GM18508 (cell line): ENCODE results near the gene COPZ2.

ENCODE experiments used
- ATAC-seq: cut with Tn5 transposase; IDR thresholded peaks from one replicate; pipeline ENCODE4 v1.9.1; 2021; ENCODE audit warnings: moderate number of reproducible peaks; ENCODE audit not compliant: insufficient read depth, unreplicated experiment

The COPZ2 gene

DNA sequence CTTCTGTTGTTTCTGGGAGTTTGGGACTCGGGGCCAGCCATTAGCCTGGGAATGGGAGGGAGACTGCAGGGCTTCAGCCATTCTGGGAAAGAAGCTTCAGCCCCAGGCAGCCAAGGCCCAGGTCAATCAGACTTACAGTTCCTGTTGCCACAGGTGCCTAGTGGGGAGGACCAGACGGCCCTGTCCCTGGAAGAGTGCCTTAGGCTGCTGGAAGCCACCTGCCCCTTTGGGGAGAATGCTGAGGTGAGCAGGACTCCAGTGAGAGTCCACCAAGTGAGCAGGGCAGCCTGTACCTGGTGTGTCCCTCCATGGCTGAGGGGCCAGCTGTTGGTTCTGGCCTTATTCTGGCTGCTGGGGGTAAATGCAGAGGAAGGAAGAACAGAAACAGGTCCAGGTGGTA lies 19.3 kb upstream of the COPZ2 start:
- ATAC-seq: no peak

DNA sequence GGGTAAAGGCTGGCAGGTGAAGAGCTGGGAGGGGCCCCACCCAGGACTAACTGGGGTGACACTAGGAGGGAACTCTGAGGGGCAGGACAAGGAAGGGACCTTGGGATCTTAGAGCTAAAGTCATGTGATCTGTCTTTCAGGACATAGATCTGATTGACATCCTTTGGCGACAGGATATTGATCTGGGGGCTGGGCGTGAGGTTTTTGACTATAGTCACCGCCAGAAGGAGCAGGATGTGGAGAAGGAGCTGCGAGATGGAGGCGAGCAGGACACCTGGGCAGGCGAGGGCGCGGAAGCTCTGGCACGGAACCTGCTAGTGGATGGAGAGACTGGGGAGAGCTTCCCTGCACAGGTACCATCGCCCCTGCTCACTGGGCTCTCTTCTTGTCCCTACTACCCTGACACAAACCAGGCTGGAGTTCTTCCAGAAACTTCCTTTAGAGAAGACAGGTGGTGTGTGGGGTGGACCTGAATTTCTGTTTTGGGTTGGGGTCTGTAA lies 18.7 kb upstream of the COPZ2 start:
- no peak for ATAC-seq

DNA sequence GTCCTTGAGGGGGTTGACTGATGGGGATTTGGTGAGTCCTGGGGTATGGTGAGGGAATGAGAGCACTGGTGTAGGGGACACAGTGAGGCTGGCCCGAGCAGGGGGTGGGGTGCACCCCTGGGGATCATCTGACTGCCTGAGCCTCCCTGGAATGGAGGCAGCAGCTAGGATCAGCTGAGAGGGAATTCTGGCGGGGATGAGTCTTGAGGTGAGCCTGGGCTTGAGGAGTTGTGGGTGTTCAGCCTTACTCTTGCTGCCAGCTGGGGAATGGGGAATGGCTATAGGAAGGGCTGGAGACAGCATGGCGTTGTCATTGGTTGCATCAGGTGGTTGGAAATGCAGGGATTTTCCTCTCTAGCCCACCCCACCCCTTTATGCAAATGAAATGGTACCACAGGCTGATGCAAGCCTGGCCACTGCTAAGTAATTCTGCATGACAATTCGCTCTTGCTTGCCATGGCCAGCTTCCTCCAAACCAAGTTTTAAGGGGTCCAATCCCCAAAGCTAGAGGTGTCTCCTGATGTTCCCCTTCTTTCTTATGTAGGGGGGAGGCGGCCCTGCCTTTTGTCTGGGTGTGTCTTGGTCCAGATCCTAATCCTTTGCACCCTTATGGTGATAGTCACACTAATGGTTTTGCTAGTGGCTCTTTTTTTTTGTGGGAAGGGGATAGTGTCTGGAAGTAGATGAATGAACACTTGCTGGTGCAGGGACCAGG lies 18.1 kb upstream of the COPZ2 start:
- ATAC-seq: no peak

DNA sequence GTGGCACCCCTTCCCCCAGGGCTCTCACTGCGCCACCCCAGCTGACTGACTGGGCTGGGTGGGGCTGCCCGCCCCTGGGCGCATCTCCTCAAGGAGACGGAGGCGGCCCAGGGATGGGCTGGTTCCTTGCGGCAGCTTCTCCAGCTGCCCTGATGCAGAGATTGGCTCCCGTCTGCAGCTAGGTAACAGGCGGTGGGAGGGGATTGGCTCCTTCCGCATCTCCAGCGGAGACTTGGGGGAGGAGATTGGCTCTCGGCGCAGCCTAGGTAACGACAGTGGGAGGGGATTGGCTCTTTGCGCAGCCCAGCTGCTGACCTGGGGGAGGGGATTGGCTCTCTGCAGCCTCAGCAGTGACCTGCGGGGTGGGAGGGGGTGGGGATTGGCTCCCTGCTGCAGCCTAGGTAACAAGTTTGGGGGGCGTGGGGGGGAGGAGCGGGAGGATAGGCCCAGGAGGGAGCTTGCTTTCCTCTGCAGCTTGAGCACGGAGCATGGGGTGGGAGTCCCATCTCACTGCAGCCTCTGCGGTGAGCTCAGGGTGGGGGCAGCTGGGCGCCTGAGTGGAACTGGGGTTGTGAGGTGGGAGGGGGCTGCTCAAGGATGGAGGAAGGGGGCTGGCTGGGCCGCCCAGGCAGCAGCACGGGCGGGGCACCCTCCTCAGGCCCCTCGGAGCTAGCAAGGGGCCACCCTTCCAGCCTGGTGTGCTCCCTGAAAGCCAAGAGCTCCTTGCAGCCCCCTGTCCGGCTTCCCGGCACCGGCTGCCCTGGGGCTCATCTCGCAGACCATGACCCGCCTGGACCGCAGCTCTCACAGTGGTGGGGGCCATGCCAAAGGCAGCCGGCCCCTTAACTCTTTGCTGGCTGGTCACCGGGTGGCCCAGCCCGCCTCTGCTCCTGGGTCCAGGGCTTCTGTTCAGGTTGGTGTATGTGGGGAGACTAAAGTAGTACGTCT lies 16.9 kb upstream of the COPZ2 start:
- no peak for ATAC-seq

DNA sequence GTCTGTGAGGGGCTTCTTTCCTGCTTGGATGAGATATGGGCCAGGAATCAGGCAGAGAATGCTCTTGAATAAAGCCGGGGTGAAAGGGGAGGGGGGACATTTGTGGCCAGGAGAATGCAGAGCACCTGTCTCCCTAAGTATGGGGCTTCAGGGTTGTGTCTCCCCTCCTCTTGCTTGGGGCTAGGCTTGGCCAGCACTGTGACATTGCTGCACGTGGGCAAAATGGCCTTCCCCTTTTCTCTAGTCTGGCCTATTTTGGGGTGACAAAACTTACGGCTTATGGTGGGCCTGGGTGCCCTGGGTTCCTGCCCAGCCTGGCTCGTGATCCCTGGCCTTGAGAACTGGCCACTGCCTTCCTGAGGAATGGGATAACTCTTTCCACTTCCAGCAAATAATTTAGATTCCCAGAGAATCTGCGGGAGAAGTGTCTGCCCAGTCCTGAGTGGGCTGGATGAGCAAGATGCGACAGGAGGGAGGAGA lies 16.2 kb upstream of the COPZ2 start:
- no peak for ATAC-seq

DNA sequence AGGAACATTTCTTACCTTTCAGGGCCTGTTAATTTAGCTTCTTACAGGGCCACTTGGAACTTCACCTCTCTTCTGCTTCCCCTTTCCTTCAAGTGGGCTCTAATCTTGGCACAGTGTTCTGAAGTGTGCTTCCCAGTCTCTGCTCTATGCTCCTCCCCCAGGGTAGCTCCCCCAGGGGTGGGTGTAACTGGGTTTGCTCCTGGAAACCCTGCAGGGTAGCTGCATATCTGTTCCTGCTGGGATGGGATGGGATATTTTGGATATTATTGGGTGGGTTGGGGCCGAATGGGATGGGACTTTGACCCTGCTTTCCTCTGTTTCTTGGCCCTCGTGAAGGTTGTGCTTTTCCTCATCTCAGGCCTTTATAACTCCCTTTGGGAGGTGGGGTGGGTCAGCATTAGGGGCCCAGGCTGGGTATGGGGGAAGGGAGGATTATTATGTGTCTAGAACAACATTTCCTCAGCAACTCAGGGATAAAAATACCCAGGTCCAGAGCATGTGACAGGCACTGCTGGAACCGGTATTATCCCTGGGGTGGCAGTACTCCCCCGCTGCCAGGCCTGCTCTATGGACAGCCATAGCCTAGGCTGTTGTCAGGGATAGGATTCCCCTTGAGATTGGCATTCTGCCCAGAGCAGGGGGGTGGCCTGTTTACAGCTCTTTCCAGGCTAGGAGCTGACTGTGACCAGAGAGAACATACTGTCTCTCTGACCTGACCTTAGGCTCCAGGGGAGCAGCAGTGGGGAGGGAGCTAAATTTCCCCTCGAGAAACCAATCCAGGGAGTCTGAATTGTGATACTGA lies 15.6 kb upstream of the COPZ2 start:
- no peak for ATAC-seq

DNA sequence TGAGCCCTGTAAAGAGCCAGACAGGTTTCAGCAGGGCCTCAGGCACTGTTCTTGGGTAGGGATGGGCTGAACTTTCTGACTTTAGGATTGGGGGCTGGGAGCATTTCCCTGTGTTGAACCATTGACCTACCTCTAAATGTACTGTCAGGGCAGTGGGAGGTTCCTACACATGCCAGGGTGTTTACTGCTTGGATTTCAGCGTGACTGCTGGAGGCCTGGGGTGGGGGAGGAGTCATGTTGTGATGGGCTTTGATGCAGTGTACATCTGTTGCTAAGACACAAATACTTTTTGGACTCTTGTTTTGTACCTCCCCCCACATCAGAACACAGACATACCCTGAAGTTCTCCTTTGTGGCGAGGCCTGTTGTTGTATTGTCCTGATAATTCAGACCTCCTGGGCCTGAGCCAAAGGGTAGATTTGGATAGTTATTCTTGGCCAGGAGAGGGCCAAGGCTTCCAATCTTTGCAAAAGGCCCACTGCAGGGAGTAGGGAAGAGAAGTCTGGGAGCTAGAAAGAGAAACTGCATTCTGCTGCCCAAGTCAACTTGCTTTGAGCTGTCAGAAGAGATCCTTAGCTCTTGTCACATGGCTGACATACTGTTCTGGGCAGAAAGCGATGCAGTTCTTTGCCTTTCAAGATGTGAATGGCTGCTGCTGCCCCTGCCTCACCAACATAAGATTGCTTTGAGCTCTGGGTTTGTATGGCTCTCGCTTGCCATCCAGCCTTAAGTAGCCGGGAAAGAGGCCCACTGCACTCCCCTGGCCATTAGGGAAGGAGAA lies 14.3 kb upstream of the COPZ2 start:
- ATAC-seq: no peak

DNA sequence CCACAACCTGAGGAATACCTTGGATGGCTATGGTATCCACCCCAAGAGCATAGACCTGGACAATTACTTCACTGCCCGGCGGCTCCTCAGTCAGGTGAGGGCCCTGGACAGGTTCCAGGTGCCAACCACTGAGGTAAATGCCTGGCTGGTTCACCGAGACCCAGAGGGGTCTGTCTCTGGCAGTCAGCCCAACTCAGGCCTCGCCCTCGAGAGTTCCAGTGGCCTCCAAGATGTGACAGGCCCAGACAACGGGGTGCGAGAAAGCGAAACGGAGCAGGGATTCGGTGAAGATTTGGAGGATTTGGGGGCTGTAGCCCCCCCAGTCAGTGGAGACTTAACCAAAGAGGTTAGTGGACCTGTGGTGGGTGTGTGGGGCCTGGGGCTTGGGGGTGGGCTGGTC lies 13.7 kb upstream of the COPZ2 start:
- no peak for ATAC-seq

DNA sequence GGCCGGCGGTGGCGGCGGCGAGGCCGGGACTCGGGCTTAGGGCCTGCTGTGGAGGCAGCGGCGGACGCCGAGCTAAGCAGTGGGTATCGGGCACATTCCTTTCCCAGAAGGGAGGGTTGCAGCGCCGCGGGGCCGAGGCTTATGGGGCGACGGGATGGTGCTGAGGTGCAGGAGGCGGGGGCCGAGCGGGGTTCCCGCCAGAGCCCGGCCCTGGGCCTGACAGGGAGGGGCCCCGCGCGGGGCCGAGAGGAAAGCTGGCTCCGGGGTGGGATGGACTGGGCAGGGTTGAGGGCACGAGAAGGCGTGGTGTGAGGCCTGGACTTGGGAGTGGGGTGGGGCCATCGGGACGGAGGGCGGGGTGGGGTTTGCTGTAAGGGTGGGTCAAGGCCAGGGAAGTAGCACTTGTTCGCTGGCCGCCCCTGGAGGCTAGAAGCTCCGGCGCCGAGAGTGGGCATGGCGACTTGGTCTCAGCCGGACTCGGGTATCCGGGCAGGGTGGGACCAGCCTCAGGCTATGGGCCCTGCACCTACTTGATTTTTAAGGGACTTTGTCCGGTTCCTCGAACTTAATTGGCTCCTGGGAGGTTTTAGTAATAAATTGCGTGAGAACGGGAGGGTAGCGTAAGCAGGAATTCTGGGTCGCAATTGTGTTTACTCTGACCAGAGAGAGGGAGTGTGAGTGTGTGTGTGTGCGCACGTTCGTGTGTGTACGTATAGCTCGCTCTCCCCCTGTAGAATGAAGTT lies 11.0 kb upstream of the COPZ2 start:
- peak; percentile 18 for ATAC-seq

DNA sequence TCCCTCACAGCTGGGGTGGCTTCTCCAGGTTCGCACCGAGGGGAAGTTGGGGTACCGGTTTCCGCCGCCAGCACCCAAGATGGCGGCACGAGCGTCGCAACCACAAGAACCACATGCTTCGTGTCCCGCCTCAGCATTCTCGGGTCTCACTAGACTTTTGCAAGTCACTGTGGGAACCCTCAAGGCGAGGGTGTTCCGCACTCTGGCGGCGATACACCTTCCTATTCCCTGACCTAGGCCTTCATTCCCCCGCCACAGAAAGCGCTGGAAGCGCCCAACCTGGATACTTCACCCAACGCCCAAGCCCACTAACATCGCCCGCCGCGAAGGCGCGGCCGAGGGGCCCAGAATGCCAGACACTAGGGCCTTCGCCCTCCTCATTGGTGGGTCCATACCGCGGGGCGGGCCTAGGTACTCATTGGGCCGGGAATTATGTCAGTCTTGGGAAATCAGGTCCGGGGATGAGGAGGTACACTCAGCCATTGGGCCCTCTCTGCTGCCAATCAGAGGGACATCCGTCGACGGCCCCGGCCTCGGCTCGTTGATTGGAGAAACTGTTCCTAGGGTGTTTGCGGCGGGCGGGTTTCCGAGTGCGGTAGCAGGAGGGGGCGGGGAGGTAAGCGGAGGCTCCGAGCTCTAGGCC lies 10.3 kb upstream of the COPZ2 start, which contains the start of gene NFE2L1:
NFE2L1 (plus strand) TSS at position 619 of the 643 bp plus-strand sequence. CDS start 2,760 bp downstream, outside the sequence.
- ATAC-seq: peak; percentile 84

DNA sequence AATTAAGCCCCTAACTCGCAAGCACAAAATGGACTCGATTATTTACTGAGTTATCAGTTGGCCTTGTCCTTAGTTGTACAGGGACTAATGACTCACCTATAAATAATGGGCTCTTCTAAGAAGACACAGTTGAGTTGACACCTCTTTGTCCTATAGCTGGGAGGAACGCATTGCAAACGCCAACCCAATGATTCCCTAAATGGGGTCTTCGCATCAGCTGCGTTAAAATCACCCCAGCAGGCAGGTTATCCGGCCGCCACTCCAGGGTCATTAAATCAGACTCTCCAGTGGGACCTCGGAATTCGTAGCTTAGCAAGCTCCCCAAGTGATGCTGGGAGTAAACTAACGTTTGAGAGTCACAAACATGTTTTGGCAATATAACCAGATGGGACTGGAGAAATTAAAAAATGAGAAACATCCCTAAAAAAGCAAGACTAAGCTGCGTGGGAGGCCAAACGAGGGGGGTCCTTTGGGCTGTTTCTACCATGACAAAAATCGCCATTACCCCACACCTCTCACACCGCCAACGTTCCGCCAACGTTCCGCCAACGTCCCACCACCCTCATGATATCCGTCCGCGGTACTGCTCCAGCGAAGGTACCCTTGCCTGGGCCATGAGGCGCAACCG lies 9.6 kb upstream of the COPZ2 start:
- no peak for ATAC-seq

DNA sequence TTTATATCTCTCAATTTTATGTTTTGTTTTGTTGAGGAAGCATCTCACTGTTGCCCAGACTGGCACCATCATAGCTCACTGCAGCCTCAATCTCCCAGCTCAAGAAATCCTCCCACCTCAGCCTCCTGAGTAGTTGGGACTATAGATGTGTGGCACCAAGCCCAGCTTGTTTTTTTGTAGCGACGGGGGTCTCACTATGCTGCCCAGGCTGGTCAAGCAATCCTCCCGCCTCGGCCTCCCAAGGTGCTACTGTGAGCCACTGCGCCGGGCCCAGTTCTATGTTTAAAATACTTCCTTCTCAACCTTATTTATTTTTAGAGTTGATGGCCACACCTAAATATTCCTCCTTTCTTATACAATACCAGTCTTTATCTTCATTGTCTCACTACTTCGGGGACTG lies 8.7 kb upstream of the COPZ2 start:
- no peak for ATAC-seq

DNA sequence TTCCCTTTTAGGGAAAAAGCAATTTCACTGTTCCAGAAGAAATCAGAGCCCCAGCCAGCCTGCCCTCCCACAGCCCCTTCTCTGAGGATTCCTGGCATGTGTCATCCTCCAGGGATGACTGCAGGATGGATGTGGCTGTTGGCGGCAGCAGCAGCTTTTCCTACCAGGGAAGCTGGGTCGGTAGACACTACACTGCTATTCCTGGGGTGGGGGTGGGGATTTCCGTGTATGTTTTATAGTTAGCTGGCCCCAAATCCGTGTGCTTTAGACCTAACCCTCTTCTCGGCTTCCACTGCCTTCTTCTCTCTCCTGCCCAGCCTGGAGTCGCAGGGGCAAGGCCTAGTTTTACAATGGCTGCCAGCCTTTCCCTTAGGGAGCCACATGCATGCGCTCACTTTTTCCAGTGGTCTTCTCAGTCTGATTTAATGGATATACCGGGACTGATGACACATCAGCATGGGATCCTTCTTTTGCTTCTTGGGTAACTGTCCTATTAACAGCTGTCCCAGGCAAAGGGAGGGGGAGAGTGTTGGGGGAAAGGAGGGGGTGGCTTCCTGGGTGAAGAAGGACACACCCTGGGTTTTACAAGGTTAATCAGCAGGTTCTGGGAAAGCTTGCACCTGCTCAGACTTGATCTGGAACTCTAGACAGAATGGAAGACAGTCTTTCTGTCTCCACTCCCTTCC lies 7.9 kb upstream of the COPZ2 start:
- no peak for ATAC-seq

DNA sequence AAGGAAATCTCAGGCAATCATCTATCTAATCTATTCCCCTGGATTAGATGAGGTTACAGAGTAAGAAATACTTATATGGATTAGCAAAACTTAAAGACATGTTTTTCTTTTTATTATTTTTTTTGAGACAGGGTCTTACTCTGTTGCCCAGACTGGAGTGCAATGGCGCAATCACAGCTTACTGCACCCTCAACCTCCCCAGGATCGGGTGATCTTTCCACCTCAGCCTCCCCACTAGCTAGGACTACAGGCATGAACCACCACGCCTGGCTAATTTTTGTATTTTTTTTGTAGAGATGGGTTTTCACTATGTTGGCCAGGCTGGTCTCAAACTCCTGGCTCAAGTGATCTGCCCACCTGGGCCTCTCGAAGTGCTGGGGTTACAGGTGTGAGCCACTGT lies 7.3 kb upstream of the COPZ2 start:
- no peak for ATAC-seq

DNA sequence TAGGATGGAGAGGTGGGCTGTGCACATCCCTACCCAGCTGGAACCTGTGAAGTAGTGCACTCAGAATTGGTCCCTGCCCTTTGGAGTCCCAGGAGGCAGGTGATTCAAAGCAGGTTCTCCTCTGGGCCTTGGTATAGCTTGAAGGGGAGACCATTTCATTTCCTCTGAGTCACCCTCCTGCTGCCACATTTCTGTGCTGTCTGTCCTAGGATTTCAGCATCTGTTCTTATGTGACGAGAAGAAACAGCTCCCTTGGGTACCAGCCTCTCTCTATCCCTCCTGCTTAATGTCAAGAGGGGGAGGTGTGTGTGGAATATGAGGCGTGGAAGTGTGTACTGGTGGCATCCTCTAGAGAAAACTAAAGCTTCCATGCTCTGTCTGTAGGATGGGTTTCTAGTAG lies 5.6 kb upstream of the COPZ2 start:
- no peak for ATAC-seq

DNA sequence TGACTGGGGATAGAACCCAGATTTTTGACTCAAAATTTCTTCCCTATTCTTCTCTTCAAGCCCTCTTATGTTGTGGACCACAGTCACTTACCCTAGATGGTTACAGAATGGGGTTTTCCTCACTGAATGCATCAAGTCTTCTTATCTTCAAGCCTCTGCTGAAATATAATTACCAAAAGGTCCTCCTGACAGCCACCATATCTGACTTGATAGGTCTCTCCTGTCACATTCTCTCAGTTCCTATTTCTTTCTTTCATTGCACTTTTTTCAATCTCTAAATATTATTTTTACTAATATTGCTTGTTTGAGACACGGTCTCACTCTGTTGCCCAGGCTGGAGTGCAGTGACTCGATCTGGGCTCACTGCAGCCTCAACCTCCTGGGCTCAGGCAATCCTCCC lies 1.1 kb upstream of the COPZ2 start:
- no peak for ATAC-seq

DNA sequence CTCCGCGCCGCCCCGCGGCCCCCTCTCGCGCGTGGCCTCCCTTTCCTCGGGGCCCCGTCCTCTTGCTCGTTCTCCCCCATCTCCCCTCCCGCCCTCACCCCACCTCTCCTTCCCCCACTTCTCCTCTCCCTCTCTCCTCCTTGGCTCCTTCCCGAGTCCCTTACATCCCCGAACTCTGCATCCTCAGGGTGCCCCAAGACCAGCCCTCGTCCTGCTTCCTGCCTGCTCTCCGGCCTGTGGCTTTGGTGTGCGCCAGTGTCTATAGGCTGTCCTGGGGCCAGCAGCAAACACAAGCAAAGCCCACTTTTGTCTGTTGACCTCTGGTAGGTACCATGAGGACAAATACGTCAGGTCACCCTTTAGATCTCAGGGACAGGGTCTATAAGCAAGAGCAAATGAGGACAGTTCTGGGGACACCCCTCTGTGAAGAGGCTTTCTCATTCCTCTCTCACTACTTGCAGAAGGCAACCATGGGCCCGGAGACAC lies 284 bp upstream of the COPZ2 start:
- no peak for ATAC-seq
